Measurements from ENCODE around the gene LDLRAD1.
"Not testable (repeated sequence)": the region's sequence is repeated elsewhere in the genome, so short reads cannot be mapped to it uniquely, and the experiment has no call there.

Gene LDLRAD1

GRCh38 chr1:54016343-54017282 is 1.4 kb downstream of the LDLRAD1 start:
- DNase-seq (ENCODE audit: low spot score): no peak

- DNase-seq (ENCODE audit: low spot score): no peak
Measured at GRCh38 chr1:54014009-54014629, 3.9 kb downstream of the LDLRAD1 start.

DNA sequence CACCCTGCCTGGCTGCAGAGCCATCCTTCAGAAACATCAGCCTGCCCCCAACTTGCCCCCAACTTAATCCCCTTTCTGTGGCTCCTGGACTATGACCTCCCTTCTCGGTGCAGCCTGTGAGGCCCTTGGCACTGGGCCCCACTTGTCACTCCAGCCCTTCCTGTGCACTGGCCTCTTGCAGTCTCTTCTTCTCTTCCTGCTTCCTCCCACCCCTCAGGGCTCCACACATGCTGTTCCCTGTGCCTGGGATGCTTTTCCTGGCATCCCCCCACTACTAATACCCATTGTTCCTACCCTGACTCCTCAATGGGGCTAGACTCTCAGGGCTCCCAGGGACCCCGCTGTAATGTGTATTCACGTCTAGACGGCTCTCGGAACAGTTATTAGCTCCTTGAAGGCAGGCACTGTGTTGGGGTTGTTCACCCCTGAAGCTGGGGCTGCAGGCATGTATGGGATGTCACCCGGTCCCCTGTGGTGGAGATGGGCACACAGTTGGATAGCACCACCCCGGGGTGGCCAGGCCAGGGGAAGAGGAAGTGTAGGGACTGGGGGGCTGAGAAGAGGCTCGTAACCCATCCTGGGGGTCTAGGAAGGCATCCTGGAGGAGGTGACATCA is 4.5 kb downstream of the LDLRAD1 start:
- DNase-seq (ENCODE audit: low spot score): no peak

GRCh38 chr1:54012863-54013262 is 5.1 kb downstream of the LDLRAD1 start:
- no peak for DNase-seq (ENCODE audit: low spot score)

- DNase-seq (ENCODE audit: low spot score): no peak
Measured at GRCh38 chr1:54012008-54012325, 6.0 kb downstream of the LDLRAD1 start.

- DNase-seq (ENCODE audit: low spot score): no peak
Measured at GRCh38 chr1:54011316-54012007, 6.5 kb downstream of the LDLRAD1 start.

DNA sequence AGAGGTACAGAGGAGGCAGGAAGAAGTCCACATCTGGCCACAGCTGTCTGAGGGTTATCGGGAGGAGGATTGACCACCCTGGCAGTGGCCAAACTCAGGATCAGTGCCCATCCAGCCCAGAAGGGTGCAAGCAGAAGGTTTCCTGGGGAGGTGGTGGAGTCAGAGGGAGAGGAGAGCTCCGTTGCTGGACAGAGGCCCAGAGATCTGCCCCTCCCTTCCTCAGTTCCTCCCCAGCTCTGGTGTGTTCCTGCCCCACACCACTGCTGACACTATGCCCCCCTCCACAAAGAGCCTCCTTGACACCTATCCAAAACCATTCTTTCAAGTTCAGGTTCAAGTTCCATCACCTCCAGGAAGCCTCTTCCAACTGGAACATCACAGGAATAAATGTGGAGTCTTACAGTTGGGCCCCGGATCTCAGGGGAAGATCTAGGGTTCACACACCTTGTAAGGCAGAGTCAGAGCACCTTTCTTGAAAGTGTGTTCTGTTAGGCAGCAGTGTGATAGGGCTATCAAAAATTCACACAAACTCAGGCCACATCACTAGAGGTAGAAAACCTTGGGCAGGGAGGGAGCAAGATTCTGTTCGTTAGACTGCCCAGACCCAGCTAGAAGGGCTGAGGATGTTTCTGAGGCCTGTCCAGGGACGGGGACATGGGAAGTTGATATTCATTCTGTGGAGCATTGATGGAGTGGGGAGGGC is 7.4 kb downstream of the LDLRAD1 start:
- no peak for DNase-seq (ENCODE audit: low spot score)

GRCh38 chr1:54009406-54009805 is 8.6 kb downstream of the LDLRAD1 start:
- DNase-seq (ENCODE audit: low spot score): no peak

GRCh38 chr1:54008876-54009275 is 9.1 kb downstream of the LDLRAD1 start:
- no peak for DNase-seq (ENCODE audit: low spot score)

DNA sequence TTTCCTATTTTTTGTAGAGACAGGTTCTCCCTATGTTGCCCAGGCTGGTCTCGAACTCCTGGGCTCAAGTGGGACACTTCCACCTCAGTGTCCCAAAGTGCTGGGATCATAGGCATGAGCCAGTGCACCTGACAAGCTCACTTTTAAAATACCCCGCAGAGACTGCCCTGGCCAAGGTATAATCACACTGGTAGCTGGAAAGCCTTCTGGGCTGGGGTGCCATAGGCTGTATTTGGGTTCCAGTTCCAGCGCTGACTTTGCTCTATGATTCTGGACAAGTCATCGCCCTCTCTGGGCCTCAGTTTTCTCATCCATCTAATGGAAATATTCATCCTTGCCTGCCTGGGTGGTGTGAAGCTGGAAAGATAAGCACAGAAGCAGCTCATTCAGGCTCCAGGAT is 10.4 kb downstream of the LDLRAD1 start:
- no peak for DNase-seq (ENCODE audit: low spot score)

- no peak for DNase-seq (ENCODE audit: low spot score)
Measured at GRCh38 chr1:54006508-54006907, 11.5 kb downstream of the LDLRAD1 start.

GRCh38 chr1:54004481-54005049 is 13.4 kb downstream of the LDLRAD1 start:
- no peak for DNase-seq (ENCODE audit: low spot score)

DNA sequence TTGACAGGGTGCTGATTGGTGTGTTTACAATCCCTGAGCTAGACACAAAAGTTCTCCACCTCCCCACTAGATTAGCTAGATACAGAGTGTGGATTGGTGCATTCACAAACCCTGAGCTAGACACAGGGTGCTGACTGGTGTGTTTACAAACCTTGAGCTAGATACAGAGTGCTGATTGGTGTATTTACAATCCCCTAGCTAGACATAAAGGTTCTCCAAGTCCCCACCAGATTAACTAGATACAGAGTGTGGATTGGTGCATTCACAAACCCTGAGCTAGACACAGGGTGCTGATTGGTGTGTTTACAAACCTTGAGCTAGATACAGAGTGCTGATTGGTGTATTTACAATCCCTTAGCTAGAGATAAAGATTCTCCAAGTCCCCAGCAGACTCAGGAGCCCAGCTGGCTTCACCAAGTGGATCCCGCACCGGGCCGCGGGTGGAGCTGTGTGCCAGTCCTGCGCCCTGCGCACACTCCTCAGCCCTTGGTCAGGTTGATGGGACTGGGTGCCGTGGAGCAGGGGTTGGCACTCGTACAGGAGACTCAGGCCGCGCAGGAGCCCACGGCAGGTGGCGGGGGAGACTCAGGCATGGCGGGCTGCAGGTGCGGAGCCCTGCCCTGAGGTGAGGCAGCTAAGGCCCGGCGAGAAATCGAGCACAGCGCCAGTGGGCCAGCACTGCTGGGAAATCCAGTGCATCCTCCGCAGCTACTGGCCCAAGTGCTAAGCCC is 14.1 kb downstream of the LDLRAD1 start:
- not testable (repeated sequence) for DNase-seq (ENCODE audit: low spot score)

- no peak for DNase-seq (ENCODE audit: low spot score)
Measured at GRCh38 chr1:54003249-54003646, 14.7 kb downstream of the LDLRAD1 start.

- DNase-seq (ENCODE audit: low spot score): no peak
Measured at GRCh38 chr1:54002544-54003248, 15.3 kb downstream of the LDLRAD1 start.

DNA sequence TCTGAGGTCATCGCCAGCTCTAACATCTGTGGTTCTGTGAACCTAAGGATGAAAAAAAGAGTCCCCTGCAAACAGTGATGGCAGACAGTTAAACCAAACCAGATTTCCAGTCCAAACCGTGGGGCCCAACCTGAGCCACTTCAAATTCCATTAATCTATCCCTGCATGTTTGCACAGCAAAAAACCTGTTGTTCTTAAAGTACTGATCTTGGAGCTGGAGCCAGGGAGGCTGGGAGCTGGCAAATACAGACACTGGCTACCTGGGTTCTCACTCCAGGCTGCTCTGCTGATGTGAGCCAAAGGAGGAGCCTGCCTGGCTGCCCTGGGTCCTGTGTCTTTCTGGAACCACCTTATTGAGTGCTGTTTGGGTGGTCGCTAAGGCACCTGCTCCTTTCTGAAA is 16.4 kb downstream of the LDLRAD1 start:
- DNase-seq (ENCODE audit: low spot score): no peak

- no peak for DNase-seq (ENCODE audit: low spot score)
Measured at GRCh38 chr1:53999920-54000319, 18.1 kb downstream of the LDLRAD1 start.

DNA sequence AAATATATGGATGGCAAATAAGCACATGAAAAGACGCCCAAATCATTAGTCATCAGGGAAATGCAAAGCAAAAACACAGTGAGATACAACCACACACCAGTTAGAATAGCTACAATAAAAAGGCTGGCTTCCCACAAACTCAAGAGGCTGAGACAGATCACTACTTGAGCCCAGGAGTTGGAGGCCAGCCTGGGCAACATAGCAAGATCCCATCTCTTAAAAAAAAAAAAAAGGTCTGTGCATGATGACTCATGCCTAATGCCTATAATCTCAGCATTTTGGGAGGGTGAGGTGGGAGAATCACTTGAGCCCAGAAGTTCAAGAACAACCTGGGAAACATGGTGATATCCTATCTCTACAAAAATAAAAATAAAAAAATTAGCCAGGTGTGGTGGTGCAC is 19.8 kb downstream of the LDLRAD1 start:
- no peak for DNase-seq (ENCODE audit: low spot score)

DNA sequence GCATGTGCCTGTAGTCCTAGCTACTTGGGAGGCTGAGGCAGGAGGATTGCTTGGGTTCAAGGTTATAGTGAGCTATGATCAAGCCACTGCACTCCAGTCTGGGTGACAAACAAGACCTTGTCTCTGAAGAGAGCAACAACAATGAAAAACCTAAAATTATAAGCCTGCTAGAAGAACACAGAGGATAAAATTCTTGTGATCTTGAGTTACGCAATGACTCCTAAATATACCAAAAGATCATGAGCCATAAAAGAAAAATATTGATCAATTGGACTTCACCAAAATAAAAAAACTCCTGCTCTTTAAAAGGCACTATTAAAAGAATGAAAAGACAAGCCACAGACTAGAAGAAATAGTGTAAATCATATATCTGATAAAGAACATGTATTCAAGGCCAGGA is 22.3 kb downstream of the LDLRAD1 start:
- DNase-seq (ENCODE audit: low spot score): no peak

GRCh38 chr1:53994516-53994915 is 23.5 kb downstream of the LDLRAD1 start:
- not testable (repeated sequence) for DNase-seq (ENCODE audit: low spot score)
